NCI-H146 treated with DMSO at 0.1 percent for 48 hours (cell line): ENCODE data around the gene ITGAX.

ENCODE experiments used
- DNase-seq: peaks from one replicate; lab custom pipeline; 2025; ENCODE audit not compliant: unreplicated experiment; lab: John Stamatoyannopoulos, UW

The ITGAX gene

GRCh38 chr16:31347445-31347844 lies 7.5 kb upstream of the ITGAX start:
- DNase-seq: no peak

- no peak for DNase-seq
Measured at GRCh38 chr16:31348579-31348978, 6.4 kb upstream of the ITGAX start.

- DNase-seq: no peak
Measured at GRCh38 chr16:31350275-31351005, 4.5 kb upstream of the ITGAX start.

DNA sequence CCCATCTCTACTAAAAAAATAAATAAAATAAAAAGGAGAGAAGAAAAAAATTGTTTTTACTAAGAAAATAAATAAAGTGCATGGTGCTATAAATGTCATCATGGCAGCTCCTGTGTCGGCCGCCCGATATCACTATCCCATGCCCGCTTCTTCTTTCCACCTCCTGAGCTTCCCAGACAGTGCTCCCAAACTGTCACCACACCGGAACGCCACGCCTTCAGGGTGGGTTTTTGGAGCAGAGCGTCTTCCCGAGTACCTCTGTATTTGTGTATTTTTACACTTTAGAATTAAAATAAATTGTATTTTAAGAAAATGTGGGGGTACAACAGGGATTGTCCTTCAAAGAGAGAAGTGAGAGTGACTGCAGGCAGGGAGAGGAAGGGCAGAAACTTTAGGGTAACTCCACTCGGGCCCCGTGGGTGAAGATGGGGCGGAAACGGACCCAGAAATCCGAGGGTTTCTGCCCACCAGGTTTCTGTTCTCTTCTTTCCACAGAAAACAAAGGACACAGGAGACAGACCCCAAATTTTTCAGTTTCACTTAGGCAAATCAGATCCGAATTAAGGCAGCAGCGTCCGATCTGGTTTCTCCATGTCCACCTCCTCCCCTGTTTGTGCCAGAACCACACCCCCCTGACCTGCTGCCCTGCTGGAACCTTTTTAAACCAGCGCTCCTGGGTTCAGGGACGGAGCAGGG lies 3.6 kb upstream of the ITGAX start:
- DNase-seq: no peak

- no peak for DNase-seq
Measured at GRCh38 chr16:31351942-31352325, 3.0 kb upstream of the ITGAX start.

GRCh38 chr16:31352376-31353115 lies 2.4 kb upstream of the ITGAX start:
- no peak for DNase-seq

DNA sequence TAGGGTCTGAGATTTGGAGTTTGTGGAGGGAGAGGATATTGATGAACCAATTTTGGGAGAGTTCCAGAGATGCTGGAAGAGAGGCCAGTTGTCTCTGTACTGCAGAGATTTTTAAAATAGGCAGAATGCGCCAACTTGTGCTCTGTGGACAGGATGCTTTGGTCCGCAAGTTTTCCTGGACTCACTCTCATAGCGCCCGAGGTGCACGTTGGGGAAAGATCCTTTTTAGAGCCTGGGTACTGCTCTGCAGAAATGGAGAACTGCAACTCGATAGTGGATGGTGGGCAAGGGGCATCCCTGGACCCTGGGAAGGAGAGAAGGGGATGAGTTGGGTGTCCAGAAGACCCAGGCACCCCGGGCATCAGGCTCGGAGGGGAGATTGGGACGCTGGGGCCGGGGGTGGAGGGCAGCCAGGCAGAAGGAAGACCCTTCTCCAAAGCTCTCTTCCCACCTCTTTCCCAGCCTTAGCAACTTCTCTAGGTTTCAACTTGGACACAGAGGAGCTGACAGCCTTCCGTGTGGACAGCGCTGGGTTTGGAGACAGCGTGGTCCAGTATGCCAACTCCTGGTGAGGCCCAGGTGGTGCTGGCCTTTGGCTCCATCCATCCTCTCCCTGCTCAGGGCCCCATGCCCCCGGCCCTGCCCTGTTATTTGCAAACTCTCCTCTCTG lies 590 bp downstream of the ITGAX start:
- no peak for DNase-seq

- no peak for DNase-seq
Measured at GRCh38 chr16:31356566-31357323, 1.8 kb downstream of the ITGAX start.

DNA sequence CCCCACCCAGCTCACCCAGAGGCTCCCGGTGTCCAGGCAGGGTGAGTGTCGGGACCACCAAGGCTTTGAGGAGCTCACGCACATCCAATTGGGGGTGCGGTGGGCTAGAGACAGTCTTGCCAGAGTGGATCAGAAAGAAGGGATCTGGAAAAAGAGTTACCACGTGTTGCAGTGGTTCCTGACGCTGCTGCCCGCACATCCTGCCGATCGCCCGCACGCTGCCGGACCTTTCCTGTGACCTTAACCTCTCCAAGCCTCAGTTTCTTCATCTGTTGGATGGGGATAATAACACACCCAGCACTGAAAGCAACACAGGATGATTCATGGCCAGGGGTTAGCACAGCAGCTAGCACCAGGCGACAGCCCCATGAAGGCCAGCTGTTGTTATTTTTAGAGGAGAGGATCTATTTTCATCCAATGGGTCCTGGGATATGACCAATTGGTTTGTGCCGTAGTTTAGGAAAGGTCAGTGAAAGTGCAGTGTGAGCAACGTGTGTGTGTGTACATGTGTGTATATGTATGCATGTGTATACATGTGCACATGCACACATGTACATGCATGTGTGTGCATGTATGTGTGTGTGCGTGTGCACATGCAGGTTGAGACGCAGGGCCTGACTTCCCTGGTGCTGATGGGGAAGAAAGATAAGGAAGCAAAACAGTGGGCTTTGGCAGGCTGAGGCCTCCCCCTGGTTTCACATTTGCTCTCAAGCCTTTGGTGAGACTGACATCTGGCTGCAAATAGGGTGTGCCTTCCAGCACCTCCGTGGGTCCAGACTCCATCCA lies 2.5 kb downstream of the ITGAX start:
- no peak for DNase-seq

GRCh38 chr16:31360251-31360650 lies 5.3 kb downstream of the ITGAX start:
- no peak for DNase-seq

DNA sequence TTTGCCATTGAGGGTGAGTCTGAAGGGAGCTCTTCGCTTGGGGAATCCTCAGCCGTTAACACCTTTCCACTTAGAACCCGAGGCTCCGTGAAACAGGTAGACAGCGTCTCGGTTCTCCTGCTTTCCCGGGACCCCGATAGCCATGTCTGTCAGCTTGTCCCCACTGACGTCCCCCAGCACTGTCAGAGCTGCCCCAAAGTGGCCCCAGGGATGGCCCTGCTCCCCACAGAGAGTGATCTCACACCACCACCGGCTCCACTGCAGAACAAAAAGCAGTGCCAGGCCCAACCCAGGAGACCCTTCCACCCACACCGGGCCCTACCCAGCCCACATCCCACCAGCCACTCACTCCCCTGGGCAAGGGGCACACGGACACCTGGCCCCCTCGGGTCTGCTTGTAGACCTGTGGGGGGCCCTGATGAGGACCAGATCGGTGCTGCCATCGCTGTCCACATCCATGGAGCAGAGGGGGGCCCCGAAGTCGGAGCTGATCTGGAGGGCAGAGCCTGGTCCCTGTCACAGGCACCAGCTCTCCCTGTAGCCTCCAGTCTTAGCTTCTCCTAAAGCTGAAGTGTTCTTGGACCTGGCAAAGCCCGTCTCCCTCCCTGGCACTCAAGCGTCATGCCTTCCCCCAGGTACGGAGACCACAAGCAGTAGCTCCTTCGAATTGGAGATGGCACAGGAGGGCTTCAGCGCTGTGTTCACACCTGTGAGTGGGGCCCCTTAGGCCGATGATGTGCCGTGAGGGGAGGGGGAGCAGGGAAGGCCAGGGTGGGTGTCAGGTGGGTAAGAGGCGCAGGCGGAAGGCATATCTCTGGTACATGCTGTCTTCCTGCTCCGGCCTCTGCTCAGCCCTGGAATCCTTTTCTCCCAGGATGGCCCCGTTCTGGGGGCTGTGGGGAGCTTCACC lies 6.5 kb downstream of the ITGAX start:
- no peak for DNase-seq

DNA sequence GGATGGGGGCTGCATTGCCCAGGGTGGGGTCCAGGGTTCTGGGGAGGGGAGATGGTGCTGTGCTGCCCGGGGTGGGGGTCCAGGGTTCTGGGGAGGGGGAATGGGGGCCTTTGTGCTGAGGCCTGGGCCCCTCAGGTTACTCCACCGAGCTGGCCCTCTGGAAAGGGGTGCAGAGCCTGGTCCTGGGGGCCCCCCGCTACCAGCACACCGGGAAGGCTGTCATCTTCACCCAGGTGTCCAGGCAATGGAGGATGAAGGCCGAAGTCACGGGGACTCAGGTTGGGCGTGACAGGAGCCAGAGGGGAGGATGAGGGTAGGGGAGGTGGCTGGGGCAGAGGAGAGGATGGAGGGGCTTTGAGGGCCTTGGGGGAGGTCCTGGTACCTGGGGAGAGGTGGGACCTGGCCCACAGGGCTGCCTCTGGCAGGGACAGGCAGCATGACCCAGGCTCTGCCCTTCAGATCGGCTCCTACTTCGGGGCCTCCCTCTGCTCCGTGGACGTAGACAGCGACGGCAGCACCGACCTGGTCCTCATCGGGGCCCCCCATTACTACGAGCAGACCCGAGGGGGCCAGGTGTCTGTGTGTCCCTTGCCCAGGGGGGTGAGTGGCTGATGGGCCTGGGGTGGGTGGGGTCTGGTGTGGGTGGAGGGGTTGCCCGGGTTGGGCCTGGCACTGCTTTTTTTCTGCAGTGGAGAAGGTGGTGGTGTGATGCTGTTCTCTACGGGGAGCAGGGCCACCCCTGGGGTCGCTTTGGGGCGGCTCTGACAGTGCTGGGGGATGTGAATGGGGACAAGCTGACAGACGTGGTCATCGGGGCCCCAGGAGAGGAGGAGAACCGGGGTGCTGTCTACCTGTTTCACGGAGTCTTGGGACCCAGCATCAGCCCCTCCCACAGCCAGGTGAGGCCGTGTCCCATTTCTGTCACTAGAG lies 7.8 kb downstream of the ITGAX start:
- DNase-seq: no peak

DNA sequence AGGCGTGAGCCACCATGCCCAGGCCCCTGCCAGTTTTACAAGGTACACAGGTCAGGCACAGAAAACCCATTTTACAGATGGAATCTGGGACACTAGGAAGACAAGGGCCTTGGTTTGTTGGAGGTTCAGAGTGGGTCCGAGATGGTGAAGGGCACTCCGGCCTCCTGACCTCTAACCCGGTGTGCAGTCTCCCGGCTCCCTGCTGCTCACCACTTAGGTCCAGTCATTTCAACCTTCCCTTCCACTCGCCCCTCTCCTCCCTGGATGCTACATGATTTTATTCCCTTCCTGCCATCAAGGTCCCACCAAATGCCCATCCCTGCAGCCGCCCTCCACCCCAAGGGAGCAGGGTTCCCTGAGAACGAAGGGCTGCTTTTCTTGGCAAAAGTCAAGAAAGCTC lies 8.7 kb downstream of the ITGAX start:
- DNase-seq: no peak

DNA sequence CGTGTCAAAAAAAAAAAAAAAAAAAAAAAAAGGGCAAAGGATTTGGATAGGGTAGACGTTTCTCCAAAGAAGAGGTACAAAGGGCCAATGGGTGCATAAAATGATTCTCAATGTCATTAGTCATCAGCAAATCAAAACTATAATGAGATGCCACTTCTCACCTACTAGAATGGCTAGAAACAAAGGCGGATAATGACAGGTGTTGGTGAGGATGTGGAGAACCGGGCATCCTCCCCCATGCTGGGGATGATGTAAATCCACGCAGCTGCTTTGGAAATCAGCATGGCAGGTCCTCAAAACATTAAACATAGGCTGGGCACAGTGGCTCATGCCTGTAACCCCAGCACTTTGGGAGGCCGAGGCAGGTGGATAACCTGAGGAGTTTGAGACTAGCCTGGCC lies 9.4 kb downstream of the ITGAX start:
- DNase-seq: no peak

GRCh38 chr16:31365131-31365865 lies 10.3 kb downstream of the ITGAX start:
- no peak for DNase-seq

DNA sequence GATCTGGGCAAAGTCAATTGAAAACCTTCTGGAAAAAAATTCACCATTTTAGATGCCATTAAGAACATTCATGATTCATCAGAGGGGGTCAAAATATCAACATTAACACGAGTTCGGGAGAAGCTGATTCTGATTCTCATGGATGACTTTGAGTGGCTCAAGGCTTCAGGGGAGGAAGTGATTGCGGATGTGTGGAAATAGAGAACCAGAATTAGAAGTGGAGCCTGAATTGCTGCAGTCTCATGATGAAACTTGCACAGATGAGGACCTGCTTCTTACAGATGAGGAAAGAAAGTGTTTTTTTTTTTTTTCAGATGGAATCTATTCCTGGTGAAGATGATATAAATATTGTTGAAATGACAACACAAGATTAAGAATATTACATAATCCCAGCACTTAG lies 12.9 kb downstream of the ITGAX start:
- DNase-seq: no peak

DNA sequence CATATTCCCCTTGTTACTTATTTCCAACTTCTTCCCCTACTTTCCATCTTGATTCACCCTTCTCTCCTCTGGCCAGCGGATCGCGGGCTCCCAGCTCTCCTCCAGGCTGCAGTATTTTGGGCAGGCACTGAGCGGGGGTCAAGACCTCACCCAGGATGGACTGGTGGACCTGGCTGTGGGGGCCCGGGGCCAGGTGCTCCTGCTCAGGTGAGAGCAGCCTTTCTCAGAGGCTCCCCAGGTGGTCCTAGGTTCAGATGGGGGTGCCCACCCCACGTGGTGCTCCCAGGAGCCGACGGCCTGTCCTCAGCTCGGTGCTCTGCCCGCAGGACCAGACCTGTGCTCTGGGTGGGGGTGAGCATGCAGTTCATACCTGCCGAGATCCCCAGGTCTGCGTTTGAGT lies 16.0 kb downstream of the ITGAX start:
- DNase-seq: no peak
